ENCODE data around the gene SPPL2B.

- no peak for TF ChIP-seq CTCF (IDR thresholded peaks at IDR 0.05)
- no peak for TF ChIP-seq POLR2A (IDR thresholded peaks at IDR 0.05)
Observed at GRCh38 chr19:2345076-2345475, 16.6 kb downstream of the SPPL2B start.

All from uterus (tissue), 2 donors.